ENCODE results near the gene ZBTB40. TPM values are rescaled to one million over a fixed set of nuclear protein-coding genes. Genes with fewer than 3 reads are reported as not detected.
A peak's percentile ranks its signal among the peaks of the same experiment; 100 is the strongest.

Gene ZBTB40
- total RNA-seq, 1 donor from 2014 or later, result 7.4 TPM

- TF ChIP-seq CTCF (IDR thresholded peaks at IDR 0.05; ENCODE audit: insufficient read depth, low read length, severe bottlenecking), result no peak
- Histone ChIP-seq H3K27me3 (ENCODE audit: control insufficient read depth, insufficient read depth, low read length) (peaks cover 3% of the 10 kb centered on the region), H3K4me3 (ENCODE audit: low read depth, low read length) (no peak overlapping the region), H3K36me3 (ENCODE audit: control insufficient read depth, insufficient read depth, low read length) (no peaks in the 10 kb centered on the region)
- no peak for FAIRE-seq
- no peak for DNase-seq (ENCODE audit: low read depth)
Observed at GRCh38 chr1:22413799-22414198, 37.9 kb upstream of the ZBTB40 start.

- Histone ChIP-seq H3K36me3 (ENCODE audit: control insufficient read depth, insufficient read depth, low read length) (no peaks in the 10 kb centered on the region), H3K4me3 (ENCODE audit: low read depth, low read length) (no peak overlapping the region), H3K27me3 (ENCODE audit: control insufficient read depth, insufficient read depth, low read length) (peaks cover 3% of the 10 kb centered on the region)
- DNase-seq (ENCODE audit: low read depth) (peak; percentile 40), FAIRE-seq (no peak)
- TF ChIP-seq CTCF (IDR thresholded peaks at IDR 0.05; ENCODE audit: insufficient read depth, low read length, severe bottlenecking), result no peak
Observed at GRCh38 chr1:22414244-22414751, 37.4 kb upstream of the ZBTB40 start.

- no peaks in the 10 kb centered on the region for H3K36me3 ChIP-seq (ENCODE audit: control insufficient read depth, insufficient read depth, low read length)
- no peak overlapping the region for H3K4me3 ChIP-seq (ENCODE audit: low read depth, low read length)
- no peak for TF ChIP-seq CTCF (IDR thresholded peaks at IDR 0.05; ENCODE audit: insufficient read depth, low read length, severe bottlenecking)
- DNase-seq (ENCODE audit: low read depth) (no peak), FAIRE-seq (no peak)
- H3K27me3 ChIP-seq (ENCODE audit: control insufficient read depth, insufficient read depth, low read length), result peaks cover 3% of the 10 kb centered on the region
Observed at GRCh38 chr1:22415489-22415888, 36.2 kb upstream of the ZBTB40 start.

GRCh38 chr1:22416555-22417454 lies 34.8 kb upstream of the ZBTB40 start:
- H3K27me3 ChIP-seq (ENCODE audit: control insufficient read depth, insufficient read depth, low read length), result peaks cover 3% of the 10 kb centered on the region
- H3K4me3 ChIP-seq (ENCODE audit: low read depth, low read length), result no peak overlapping the region
- TF ChIP-seq CTCF (IDR thresholded peaks at IDR 0.05; ENCODE audit: insufficient read depth, low read length, severe bottlenecking), result peak; percentile 98
- peak; percentile 57 for DNase-seq (ENCODE audit: low read depth)
- H3K36me3 ChIP-seq (ENCODE audit: control insufficient read depth, insufficient read depth, low read length), result no peaks in the 10 kb centered on the region
- no peak for FAIRE-seq

- H3K36me3 ChIP-seq (ENCODE audit: control insufficient read depth, insufficient read depth, low read length), result no peaks in the 10 kb centered on the region
- TF ChIP-seq CTCF (IDR thresholded peaks at IDR 0.05; ENCODE audit: insufficient read depth, low read length, severe bottlenecking), result no peak
- H3K27me3 ChIP-seq (ENCODE audit: control insufficient read depth, insufficient read depth, low read length), result peaks cover 3% of the 10 kb centered on the region
- DNase-seq (ENCODE audit: low read depth) (no peak), FAIRE-seq (no peak)
- H3K4me3 ChIP-seq (ENCODE audit: low read depth, low read length), result no peak overlapping the region
Observed at GRCh38 chr1:22417466-22417865, 34.2 kb upstream of the ZBTB40 start.

All from bronchial epithelial cell (primary cell).